NCI-H1694 (cell line): ENCODE measurements around the gene ZNF763.
A peak's percentile ranks its signal among the peaks of the same experiment; 100 is the strongest.
"Not testable (repeated sequence)": the region's sequence is repeated elsewhere in the genome, so short reads cannot be mapped to it uniquely, and the experiment has no call there.

Source experiments
- DNase-seq: peaks from one replicate; lab custom pipeline; 2025; lab: John Stamatoyannopoulos, UW

Gene ZNF763

GRCh38 chr19:11964858-11965645, at the start of gene ZNF763:
TSS of gene ZNF763 (plus strand) at chr19:11965040. CDS start at chr19:11965209, 169 bp downstream.
- no peak for DNase-seq

GRCh38 chr19:11921852-11922495, 42.9 kb upstream of the ZNF763 start:
- DNase-seq: no peak

GRCh38 chr19:11924886-11925650, 39.8 kb upstream of the ZNF763 start, which contains the start of gene ZNF700:
TSS of gene ZNF700 (plus strand) at chr19:11925107. CDS start at chr19:11925211, 104 bp downstream.
- DNase-seq: peak; percentile 8

- not testable (repeated sequence) for DNase-seq
Measured at GRCh38 chr19:11925651-11926187, 39.1 kb upstream of the ZNF763 start.

- no peak for DNase-seq
Measured at GRCh38 chr19:11927227-11927626, 37.6 kb upstream of the ZNF763 start.

GRCh38 chr19:11931051-11931450, 33.8 kb upstream of the ZNF763 start:
- DNase-seq: no peak

GRCh38 chr19:11931513-11931912, 33.3 kb upstream of the ZNF763 start:
- no peak for DNase-seq

GRCh38 chr19:11935829-11936228, 29.0 kb upstream of the ZNF763 start:
- not testable (repeated sequence) for DNase-seq

- not testable (repeated sequence) for DNase-seq
Measured at GRCh38 chr19:11938383-11938782, 26.5 kb upstream of the ZNF763 start.

- not testable (repeated sequence) for DNase-seq
Measured at GRCh38 chr19:11941361-11941887, 23.4 kb upstream of the ZNF763 start.

GRCh38 chr19:11942008-11942842, 22.6 kb upstream of the ZNF763 start:
- no peak for DNase-seq

GRCh38 chr19:11942843-11943108, 22.1 kb upstream of the ZNF763 start:
- no peak for DNase-seq

GRCh38 chr19:11944656-11945055, 20.2 kb upstream of the ZNF763 start:
- no peak for DNase-seq

- no peak for DNase-seq
Measured at GRCh38 chr19:11948646-11949045, 16.2 kb upstream of the ZNF763 start.

- DNase-seq: no peak
Measured at GRCh38 chr19:11949201-11949600, 15.6 kb upstream of the ZNF763 start.

- not testable (repeated sequence) for DNase-seq
Measured at GRCh38 chr19:11949614-11950080, 15.2 kb upstream of the ZNF763 start.

- no peak for DNase-seq
Measured at GRCh38 chr19:11950312-11950711, 14.5 kb upstream of the ZNF763 start.

- DNase-seq: no peak
Measured at GRCh38 chr19:11963566-11964355, 1.1 kb upstream of the ZNF763 start.

- DNase-seq: no peak
Measured at GRCh38 chr19:11964496-11964857, 363 bp upstream of the ZNF763 start.

- no peak for DNase-seq
Measured at GRCh38 chr19:11970174-11970573, 5.3 kb downstream of the ZNF763 start.
